ENCODE measurements around the gene OR11A1.
"Not testable (repeated sequence)": the region's sequence is repeated elsewhere in the genome, so short reads cannot be mapped to it uniquely, and the experiment has no call there.

OR11A1 gene

DNA sequence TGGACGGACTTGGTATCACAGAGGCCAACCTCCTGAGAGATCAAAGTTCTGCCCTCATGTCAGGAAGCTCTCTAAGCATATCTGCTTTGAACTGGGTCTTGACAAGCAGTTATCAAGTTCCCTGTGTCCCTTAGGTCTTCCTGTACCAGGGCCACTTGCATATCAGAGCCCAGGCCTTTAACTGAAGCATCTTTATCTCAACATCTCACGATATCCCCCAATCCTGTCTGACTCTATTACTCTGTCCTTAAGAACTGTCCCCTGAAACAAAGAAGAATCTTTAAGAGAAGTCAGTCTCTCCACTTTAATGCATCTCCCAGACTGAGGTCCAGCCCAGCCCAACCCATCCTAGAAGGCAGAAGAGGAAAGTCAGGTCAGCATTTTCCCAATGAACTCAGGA is 22.7 kb upstream of the OR11A1 start:
- DNase-seq (ENCODE audit: low read depth in 2 of 2, low spot score in 1 of 2) = no peak

DNA sequence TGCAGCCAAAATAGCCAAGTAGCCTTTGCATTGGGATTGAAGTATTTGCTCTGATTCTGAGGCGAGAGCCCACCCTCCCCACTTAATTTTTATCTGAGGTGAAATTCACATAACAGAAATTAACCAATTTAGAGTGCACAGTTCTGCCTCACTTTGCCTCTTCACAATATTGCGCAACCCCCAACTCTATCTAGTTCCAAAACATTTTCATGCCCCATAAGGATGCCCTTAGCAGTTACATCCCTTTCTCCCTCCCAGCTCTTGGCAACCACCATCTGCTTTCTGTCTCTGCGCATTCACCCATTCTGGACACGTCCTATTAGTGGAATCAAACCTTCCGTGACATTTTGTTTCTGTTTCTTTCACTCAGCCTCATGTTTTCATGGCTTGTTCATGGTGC is 21.9 kb upstream of the OR11A1 start:
- no peak for DNase-seq (ENCODE audit: low read depth in 2 of 2, low spot score in 1 of 2)

DNA sequence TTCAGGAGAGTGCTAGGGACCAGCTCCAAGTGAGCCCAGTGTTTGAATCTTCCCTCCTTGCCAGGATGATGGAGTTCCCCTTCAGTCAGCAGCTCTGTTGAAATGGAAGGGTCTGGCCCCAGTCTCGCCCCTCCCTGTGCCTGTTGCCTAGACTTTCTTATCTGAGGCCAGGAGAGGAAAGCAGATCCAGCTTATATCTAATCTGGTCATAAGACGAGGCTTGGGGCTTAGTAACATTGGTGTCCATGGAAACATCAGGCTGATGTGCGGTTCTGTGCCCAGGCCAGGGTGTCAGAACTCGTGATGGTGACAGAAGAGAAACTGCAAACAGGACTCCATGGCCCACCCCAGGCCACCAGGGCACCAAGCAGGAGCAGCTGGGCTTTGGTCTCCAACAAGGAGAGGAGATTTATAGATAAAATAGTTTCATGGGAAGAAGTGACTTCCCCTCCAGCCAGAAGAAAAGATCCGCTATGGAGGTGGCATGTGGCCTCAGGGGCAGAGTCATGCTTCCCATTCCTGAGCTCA is 21.1 kb upstream of the OR11A1 start:
- no peak for DNase-seq (ENCODE audit: low read depth in 2 of 2, low spot score in 1 of 2)

DNA sequence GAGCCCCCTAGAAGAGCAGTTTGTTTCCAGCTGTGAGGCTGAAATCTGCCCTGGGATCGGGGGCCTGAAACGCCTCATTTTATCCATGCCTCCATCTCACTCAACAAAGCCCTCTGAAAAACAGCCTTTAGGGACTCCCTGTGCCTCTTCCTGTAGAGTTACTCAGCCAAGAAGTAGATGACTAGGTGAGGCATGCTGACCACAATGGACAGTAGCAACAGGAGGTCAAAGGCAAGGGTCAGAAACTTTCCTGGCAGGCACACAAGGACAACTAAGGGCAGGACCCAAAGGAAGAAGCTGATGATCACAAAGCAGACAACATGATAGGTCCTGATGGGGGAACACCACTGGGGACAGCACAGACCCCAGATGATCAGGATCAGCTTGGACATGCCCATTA is 18.1 kb upstream of the OR11A1 start:
- DNase-seq (ENCODE audit: low read depth in 2 of 2, low spot score in 1 of 2) = no peak

DNA sequence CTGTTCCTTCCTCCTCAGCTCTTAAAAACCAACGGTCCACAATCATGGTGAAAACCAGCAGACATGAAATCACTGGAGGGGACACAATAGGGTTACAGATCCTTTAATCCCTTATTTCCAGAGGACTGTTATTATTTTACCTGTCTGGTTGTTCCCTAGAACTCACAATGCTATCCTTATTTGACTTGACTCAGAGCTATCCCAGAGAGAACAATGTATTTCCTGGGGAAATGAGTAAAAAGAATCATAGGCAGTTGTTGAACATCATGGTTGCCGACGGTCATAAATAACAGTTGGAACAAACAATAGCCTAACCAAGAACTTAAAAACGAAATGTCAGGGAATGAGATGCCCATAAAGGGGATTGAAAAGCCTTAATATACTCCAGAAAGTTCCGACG is 9.4 kb upstream of the OR11A1 start:
- no peak for DNase-seq (ENCODE audit: low read depth in 2 of 2, low spot score in 1 of 2)

DNA sequence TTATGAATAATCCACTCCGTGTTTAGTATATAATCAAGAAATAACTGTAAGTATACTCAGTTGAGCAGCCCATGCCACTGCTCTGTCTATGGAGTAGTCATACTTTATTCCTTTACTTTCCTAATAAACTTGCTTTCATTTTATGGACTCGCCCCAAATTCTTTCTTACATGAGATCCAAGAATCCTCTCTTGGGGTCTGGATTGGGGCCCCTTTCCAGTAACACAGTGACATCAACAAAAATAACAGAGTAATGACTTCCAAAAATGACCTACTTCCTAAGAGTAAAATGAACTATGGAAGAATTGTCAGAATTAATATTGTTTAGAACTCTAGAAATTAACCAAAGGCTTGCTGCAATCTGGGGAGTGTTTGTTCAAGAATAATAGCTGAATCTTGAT is 8.9 kb upstream of the OR11A1 start:
- DNase-seq (ENCODE audit: low read depth in 2 of 2, low spot score in 1 of 2) = no peak

DNA sequence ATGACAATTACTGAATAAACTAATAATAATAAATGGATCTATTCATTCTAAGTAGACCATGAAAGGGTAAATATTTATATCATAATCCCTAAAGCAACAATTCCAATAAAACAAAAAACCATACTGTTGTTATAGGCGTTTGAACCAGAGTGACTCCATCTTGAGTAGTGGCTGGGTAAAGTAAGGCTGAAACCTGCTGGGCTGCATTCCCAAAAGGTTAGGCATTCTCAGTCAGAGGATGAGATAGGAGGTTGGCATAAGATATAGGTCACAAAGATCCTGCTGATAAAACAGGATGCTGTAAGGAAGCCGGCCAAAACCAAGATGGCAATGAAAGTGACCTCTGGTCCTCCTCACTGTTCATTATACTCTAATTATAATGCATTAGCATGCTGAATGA is 8.4 kb upstream of the OR11A1 start:
- no peak for DNase-seq (ENCODE audit: low read depth in 2 of 2, low spot score in 1 of 2)

DNA sequence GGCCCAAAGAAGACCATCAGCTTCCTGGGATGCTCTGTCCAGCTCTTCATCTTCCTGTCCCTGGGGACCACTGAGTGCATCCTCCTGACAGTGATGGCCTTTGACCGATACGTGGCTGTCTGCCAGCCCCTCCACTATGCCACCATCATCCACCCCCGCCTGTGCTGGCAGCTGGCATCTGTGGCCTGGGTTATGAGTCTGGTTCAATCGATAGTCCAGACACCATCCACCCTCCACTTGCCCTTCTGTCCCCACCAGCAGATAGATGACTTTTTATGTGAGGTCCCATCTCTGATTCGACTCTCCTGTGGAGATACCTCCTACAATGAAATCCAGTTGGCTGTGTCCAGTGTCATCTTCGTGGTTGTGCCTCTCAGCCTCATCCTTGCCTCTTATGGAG is 5.2 kb upstream of the OR11A1 start:
- DNase-seq (ENCODE audit: low read depth in 2 of 2, low spot score in 1 of 2) = no peak

DNA sequence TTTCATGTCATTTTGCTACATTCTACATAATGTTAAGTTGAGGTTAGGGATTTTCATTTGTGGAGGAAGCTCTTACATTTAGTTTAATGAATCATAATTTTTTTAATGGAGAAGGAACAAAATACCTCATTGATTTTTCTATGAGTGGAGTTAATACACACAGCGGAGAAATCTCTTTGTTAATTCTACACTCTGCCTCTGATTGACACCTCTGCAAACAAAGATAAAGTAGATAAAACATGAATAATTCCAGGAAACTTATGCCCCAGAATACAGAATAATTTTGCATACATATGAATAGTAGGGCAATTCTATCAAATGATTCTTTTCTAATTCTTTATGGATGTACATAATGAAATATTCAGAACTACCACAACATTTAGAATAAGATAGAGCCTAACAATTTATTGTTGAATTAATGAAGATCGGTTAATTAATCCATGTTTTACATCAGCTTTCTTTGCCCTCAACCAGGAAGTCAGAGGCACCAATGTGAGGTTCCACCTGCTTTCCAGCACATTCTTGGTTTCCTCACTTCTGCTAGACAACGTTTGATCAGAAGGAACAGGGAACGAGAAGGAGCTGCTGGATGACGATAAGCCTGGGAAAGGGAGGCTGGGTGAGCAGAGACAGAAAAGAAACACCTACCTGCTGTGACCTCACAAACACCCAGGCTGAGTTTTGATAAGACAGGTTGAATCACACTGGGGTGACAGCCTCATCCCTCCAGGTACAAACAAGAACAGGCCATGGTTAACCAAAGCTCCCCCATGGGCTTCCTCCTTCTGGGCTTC is 4.3 kb upstream of the OR11A1 start:
- no peak for DNase-seq (ENCODE audit: low read depth in 2 of 2, low spot score in 1 of 2)

DNA sequence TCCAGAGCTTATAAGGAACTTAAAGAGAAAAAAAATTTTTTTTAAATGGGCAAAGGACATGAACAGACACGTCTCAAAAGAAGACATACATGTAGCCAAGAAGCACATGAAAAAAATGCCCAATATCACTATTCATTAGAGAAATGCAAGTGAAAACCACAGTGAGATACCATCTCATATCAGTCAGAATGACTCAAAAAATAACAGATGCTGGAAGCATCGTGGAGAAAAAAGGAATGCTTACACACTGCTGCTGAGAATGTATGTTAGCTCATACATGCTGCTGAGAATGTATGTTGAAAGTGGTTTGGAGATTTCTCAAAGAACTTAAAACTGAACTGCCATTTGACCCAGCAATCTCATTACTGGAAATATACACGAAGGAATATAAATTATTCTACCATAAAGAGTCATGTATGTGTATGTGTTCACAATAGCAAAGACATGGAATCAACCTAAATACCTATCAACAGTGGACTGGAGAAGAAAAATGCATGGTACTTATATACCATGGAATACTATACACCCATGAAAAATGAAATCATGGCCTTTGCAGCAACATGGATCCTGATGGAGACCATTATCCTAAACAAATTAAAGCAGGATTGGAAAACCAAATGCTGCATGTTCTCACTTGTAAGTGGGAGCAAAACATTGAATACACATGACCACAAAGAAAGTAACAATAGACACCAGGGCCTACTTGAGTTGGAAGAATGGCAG is 5.2 kb downstream of the OR11A1 start:
- no peak for DNase-seq (ENCODE audit: low read depth in 2 of 2, low spot score in 1 of 2)

DNA sequence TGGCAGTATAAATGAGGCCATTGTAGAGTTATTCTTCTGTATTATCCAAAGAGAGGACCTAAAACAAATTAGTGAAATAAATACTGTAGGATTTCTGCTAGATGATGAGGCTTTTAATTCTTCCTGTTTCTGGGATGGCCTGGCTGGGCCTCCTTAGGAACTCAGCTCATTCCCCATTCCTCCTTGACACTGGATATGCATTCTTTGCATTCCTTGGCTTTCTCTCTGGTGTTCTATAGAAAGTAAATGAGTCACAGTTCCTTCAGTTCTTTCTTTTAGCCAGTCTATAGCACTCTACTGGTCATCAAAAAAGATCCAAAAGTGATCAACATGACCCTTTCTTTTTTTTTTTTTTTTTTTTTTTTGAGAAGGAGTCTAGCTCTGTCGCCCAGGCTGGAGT is 9.2 kb downstream of the OR11A1 start:
- no peak for DNase-seq (ENCODE audit: low read depth in 2 of 2, low spot score in 1 of 2)

DNA sequence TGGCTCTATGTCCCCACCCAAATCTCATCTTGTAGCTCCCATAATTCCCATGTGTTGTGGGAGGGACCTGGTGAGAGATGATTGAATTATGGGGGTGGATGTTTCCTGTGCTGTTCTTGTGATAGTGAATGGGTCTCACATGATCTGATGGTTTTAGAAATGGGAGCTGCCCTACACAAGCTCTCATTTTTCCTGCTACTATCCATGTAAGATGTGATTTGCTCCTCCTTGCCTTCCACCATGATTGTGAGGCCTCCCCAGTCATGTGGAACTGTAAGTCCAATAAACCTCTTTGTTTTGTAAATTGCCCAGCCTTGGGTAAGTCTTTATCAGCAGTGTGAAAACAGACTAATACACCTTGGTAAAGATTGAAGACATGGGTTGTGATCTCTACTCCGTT is 12.8 kb downstream of the OR11A1 start:
- DNase-seq (ENCODE audit: low read depth in 2 of 2, low spot score in 1 of 2) = not testable (repeated sequence)

DNA sequence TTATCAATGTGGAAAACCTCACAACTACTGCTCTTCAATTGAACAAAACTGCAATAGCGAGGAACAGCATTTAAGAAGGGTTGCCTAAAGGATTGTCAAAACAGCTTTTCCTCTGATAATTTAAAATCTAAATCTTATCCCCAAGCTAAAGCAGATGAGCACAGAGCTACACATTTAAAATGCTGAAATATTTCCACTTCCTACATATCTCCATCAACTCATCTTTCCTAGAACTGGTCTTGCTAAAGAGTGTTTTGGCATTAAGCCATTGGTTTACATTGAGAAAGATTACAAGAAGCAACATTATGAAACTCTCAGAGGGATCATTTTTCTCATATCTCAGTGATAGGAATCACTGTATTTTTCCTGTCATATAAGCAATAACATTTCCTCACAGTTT is 14.2 kb downstream of the OR11A1 start:
- DNase-seq (ENCODE audit: low read depth in 2 of 2, low spot score in 1 of 2) = no peak

DNA sequence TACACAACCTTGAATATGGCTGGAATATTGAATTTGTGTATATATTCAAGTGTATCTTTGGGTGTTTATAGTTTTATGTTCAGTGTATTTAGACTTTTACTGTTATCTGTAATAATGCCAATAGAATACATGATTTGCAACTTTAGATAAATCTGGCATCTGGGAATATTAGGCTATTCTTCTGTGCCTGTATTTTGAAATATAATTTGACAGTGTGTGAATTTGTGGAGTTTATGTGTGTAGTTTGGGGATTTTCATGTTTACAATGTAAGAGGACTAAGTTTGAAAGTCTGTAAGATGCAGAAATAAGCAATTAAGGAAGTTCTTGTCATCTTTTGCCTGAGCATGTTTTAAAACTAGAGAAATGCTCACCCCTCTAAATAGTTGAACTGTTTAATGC is 17.9 kb downstream of the OR11A1 start, which contains the start of gene OR10C1:
Gene OR10C1 (plus strand): TSS at position 301 of the 400 bp plus-strand sequence. CDS start 710 bp downstream, outside the sequence.
- DNase-seq (ENCODE audit: low read depth in 2 of 2, low spot score in 1 of 2) = no peak

DNA sequence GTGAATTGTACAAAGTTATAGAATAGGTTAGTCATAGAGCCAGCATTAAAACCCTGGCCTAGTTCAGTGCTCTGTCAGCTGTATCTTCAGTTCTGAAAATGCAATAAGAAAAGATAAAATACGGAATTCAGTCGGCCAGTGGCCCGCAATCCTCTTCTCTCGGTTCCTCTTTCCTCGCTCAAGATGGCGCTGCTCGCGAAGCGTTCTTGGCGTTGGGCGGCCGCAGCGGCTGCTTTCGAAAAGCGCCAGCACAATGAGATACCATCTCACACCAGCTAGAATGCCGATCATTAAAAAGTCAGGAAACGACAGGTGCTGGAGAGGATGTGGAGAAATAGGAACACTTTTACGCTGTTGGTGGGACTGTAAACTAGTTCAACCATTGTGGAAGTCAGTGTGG is 20.1 kb downstream of the OR11A1 start:
- not testable (repeated sequence) for DNase-seq (ENCODE audit: low read depth in 2 of 2, low spot score in 1 of 2)

DNA sequence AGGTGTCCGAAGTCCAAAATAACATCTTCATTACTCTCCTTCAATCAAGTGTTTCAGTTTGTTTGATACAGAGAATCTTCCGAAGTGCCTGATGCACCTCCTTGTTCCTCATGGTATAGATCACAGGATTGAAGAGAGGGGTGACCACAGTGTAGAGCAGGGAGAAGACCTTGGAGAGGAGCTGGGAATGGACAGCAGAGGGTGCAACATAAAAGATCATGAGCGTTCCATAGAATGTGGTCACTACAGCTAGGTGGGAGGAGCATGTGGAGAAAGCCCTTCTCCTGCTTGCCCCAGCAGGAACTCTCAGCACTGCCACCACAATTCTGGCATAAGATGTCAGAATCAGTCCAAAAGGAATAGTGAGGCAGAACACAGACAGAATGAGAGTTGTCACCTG is 30.2 kb downstream of the OR11A1 start:
- no peak for DNase-seq (ENCODE audit: low read depth in 2 of 2, low spot score in 1 of 2)

DNA sequence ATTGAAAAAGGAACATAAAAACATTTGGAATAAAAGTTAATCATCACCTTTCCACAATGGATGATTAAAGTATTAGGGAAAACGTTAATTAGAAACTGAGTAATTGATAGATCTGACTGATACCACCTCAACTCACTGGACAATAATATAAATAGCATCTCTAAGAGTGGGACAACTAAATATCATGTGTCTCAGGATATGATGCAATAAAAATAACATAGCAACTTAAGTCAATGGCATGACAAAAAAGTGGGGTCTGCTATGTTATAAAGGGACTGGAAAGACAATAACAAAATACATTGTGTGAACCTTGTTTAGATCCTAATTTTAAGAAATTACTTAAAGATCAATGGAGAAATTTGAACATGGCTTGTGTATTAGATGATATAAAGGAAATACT is 31.8 kb downstream of the OR11A1 start:
- no peak for DNase-seq (ENCODE audit: low read depth in 2 of 2, low spot score in 1 of 2)

DNA sequence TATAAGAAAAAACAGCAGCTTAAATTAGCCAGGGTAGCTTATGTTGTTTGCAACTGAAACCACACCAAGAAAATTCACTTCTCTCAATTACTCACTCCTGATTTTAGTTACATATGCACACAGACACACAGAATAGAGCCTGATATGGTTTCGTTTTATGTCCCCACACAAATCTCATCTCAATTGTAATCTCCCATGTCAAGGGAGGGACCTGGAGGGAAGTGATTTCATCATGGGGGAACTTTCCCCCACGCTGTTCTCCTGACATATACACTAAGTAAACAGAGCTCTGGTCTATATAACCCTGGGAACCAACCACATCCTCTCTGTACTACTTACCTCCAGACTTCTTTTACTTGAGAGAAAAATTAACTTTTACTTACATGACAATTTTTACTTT is 32.3 kb downstream of the OR11A1 start:
- DNase-seq (ENCODE audit: low read depth in 2 of 2, low spot score in 1 of 2) = no peak

DNA sequence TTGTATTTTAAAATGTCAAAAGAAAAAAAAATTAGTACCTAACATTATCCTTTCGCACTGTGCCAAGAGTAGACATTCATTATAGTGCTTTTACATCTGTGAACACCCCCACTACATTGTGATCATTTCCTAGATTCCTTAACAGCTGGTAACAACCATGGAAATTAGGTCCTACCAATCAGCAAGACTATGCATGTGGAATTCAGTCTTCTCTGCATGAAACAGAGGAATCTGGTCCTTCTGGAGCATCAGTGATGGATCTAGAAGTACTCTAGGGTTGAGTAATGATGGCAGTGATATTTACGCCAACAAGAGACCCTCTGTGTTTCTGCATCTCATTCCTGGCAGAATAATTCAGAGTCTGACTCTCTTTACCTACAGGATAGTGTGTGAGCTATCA is 32.7 kb downstream of the OR11A1 start:
- no peak for DNase-seq (ENCODE audit: low read depth in 2 of 2, low spot score in 1 of 2)

DNA sequence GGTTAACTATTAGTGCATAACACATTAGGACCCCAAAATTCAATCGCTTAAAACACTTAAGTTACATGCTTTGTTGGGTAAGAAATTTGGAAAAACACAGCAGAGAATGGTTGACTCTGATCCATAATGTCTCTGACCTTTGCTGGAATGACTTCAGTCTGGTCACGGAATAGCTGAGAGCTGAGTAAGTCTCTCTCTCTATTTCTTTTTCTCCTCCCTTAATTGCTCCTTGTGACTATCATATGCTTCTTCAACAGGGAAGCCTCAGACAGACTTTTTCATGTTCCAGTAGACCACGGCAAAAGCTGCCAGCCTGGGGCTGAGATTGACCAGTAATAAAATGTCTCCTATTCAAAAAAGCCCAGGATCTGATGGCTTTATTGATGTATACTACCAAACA is 37.4 kb downstream of the OR11A1 start:
- DNase-seq (ENCODE audit: low read depth in 2 of 2, low spot score in 1 of 2) = no peak

DNA sequence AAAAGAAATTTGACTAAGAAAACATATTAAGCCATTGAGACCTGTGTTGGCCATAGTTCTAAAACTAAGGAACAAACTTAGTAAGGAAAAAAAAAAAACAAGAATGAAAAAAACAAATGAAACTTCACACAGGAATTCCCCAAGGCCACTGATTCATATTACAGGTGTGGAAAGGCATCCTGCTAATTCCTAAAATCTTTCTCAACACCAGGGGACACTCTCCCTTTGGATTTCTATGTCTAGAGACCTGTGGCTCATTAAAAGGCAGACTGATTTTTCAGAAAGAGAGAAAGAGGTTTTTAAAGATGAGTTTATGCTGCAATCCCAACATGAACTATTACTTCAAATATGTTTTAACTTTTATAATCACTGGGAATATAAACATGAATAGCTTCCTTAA is 42.3 kb downstream of the OR11A1 start, which contains the start of gene OR12D1:
Gene OR12D1 (plus strand): TSS at position 341 of the 400 bp plus-strand sequence.
- DNase-seq (ENCODE audit: low read depth in 2 of 2, low spot score in 1 of 2) = no peak

DNA sequence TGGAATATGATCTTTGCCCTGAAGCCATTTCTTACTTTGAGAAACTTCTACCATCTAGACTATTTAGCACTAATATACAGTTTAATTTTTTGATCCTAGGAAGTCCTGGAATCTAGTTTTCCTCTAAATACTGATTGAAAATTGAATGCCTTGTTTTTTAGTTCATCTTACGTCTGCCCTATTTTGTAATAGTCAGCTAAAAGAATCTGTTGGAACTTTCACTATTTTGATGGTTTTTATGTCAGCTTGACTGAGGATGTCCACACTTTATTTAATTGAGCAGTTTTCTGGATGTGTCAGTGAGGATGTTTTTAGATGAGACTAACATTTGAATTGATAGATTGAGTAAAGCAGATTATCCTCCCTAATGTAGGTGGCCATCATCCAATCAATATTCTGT is 53.1 kb downstream of the OR11A1 start:
- no peak for DNase-seq (ENCODE audit: low read depth in 2 of 2, low spot score in 1 of 2)

Measured in stimulated activated CD8-positive, alpha-beta memory T cell treated with anti-CD3 and anti-CD28 coated beads, Interleukin-4, amount 100 ng/mL, for 4 hours (primary cell).